GM12878 (cell line): Measurements from ENCODE around the gene CNNM2. TPM values are rescaled to one million over a fixed set of nuclear protein-coding genes. Genes with fewer than 3 reads are reported as not detected.

Source experiments
- BACH1 ChIP-seq: fragments of 450-650 bp; IDR thresholded peaks from 2 replicates; pipeline ENCODE4 v1.6.1; 2017; ENCODE audit warnings: mild to moderate bottlenecking, borderline replicate concordance
- CEBPZ ChIP-seq: fragments of 150-350 bp; IDR thresholded peaks from 2 replicates; pipeline ENCODE4 v1.6.1; 2016; ENCODE audit warnings: low read depth, low read length
- CREB1 ChIP-seq: IDR thresholded peaks from 2 replicates; pipeline ENCODE4 v1.6.1; 2012; ENCODE audit warnings: low read depth, mild to moderate bottlenecking, inconsistent platforms
- DPF2 ChIP-seq: fragments of 450-650 bp; IDR thresholded peaks from 2 replicates; pipeline ENCODE4 v1.6.1; 2017; ENCODE audit warnings: mild to moderate bottlenecking
- IKZF1 ChIP-seq: fragments of 450-650 bp; conservative IDR thresholded peaks from 2 replicates; pipeline ENCODE4 v1.6.1; 2017; ENCODE audit warnings: antibody characterized with exemption, mild to moderate bottlenecking
- IKZF2 ChIP-seq, 2 experiments: fragments of 450-650 bp; IDR thresholded peaks; 2 replicates each; pipeline ENCODE4 v1.6.1; 2017; ENCODE audit warnings: mild to moderate bottlenecking in 2 of 2, moderate library complexity in 2 of 2
- MLLT1 ChIP-seq: fragments of 450-650 bp; IDR thresholded peaks from 2 replicates; pipeline ENCODE4 v1.6.1; 2016; ENCODE audit warnings: mild to moderate bottlenecking
- MXI1 ChIP-seq: fragments of 150-350 bp; IDR thresholded peaks from 2 replicates; pipeline ENCODE4 v1.6.1; 2011; ENCODE audit warnings: low read depth, mild to moderate bottlenecking, inconsistent platforms, low read length, improper control_type of control experiment
- NFIC ChIP-seq: IDR thresholded peaks from 2 replicates; pipeline ENCODE4 v1.6.1; 2012; ENCODE audit warnings: low read depth, mild to moderate bottlenecking, inconsistent platforms, low read length, moderate library complexity
- NFXL1 ChIP-seq: fragments of 450-650 bp; IDR thresholded peaks from 2 replicates; pipeline ENCODE4 v1.6.1; 2017; ENCODE audit warnings: antibody characterized with exemption, mild to moderate bottlenecking, borderline replicate concordance
- PKNOX1 ChIP-seq: fragments of 450-650 bp; IDR thresholded peaks from 2 replicates; pipeline ENCODE4 v1.6.1; 2016; ENCODE audit warnings: mild to moderate bottlenecking
- RELA ChIP-seq: fragments of 450-650 bp; IDR thresholded peaks from 2 replicates; pipeline ENCODE4 v1.8.0; 2014; ENCODE audit warnings: borderline replicate concordance; ENCODE audit not compliant: partially characterized antibody
- TAF1 ChIP-seq: IDR thresholded peaks from 2 replicates; pipeline ENCODE4 v1.6.1; 2011; ENCODE audit warnings: mild to moderate bottlenecking, low read depth, low read length, borderline replicate concordance
- TBL1XR1 ChIP-seq: IDR thresholded peaks from 2 replicates; pipeline ENCODE4 v1.6.1; 2012; ENCODE audit warnings: low read depth, low read length, improper control_type of control experiment
- TCF7 ChIP-seq: IDR thresholded peaks from 2 replicates; pipeline ENCODE4 v1.6.1; 2014; ENCODE audit warnings: antibody characterized with exemption, borderline replicate concordance
- YY1 ChIP-seq: IDR thresholded peaks from 2 replicates; pipeline ENCODE4 v1.6.1; 2011; ENCODE audit warnings: low read depth, mild to moderate bottlenecking, low read length
- ZNF207 ChIP-seq: fragments of 450-650 bp; IDR thresholded peaks from 2 replicates; pipeline ENCODE4 v1.6.1; 2014; ENCODE audit warnings: antibody characterized with exemption, mild to moderate bottlenecking, borderline replicate concordance
- ZNF24 ChIP-seq: fragments of 450-650 bp; IDR thresholded peaks from 2 replicates; pipeline ENCODE4 v1.6.1; 2017; ENCODE audit warnings: antibody characterized with exemption, mild to moderate bottlenecking
- ZNF384 ChIP-seq: IDR thresholded peaks from 2 replicates; pipeline ENCODE4 v1.6.1; 2012; ENCODE audit warnings: low read depth, mild to moderate bottlenecking, low read length, improper control_type of control experiment, borderline replicate concordance
- ZNF592 ChIP-seq: fragments of 450-650 bp; IDR thresholded peaks from 2 replicates; pipeline ENCODE4 v1.6.1; 2017; ENCODE audit warnings: mild to moderate bottlenecking, moderate library complexity
- polyA plus RNA-seq, 11 experiments: library from polyadenylated mRNA; depleted of rRNA in 4 of 11; unstranded in 6 of 11; stranded (reverse) in 5 of 11; fragments of >200 nt; fragmentation: Nextera tagmentation in 4 of 11; fragmentation: Illumina TruSeq in 1 of 11; extraction: Ambion mirVana in 4 of 11; extraction: Trizol in 1 of 11; gene quantifications; 1 replicate in 1 of 11; 2 replicates in 10 of 11; pipeline versions ENCODE4 v1.2.1 to v1.2.3, GENCODE V29; 2011 to 2016; ENCODE audit warnings: inconsistent platforms in 2 of 11, missing spikeins in 2 of 11, low read depth in 1 of 11
- total RNA-seq, 4 experiments: library from RNA; depleted of rRNA in 3 of 4; stranded (reverse); fragments of >200 nt in 3 of 4; fragmentation: Illumina TruSeq in 1 of 4; extraction: Trizol in 1 of 4; gene quantifications; 2 replicates each; pipeline versions ENCODE4 v1.2.1 to v1.2.3, GENCODE V29; 2013 to 2021

CNNM2 gene
- total and polyA plus RNA-seq, 10 of the 15 experiments (the other 5 are each of a cell fraction or from before 2014, with no cell fraction given), result 0.18 to 7.3 (median 2.5) TPM

- TF ChIP-seq ZNF592 (no peak), NFXL1 (no peak), DPF2 (no peak), BACH1 (no peak; the same call in 1 of the 2 replicates), ZNF384 (peak; percentile 46; the same call in 1 of the 2 replicates), ZNF24 (no peak), TAF1 (no peak), PKNOX1 (peak; percentile 44; the same call in 1 of the 2 replicates), MLLT1 (peak; percentile 76; the same call in 1 of the 2 replicates), IKZF2 (IDR thresholded peaks at IDR 0.05) (peak in 1 of 2 experiments; percentile 21; a peak in 2 of 4 replicates), RELA (no peak), CEBPZ (no peak), TBL1XR1 (no peak), CREB1 (no peak), TCF7 (no peak), NFIC (no peak), IKZF1 (peak; percentile 29; the same call in 1 of the 2 replicates), ZNF207 (no peak), MXI1 (peak; percentile 75; the same call in 1 of the 2 replicates), YY1 (no peak)
Measured at GRCh38 chr10:103053659-103054581, 135.8 kb downstream of the CNNM2 start (continued).
